HFFc6 (cell line): ENCODE results near the gene COL6A6. TPM values are rescaled to one million over a fixed set of nuclear protein-coding genes. Genes with fewer than 3 reads are reported as not detected.
"Not testable (repeated sequence)": the region's sequence is repeated elsewhere in the genome, so short reads cannot be mapped to it uniquely, and the experiment has no call there.

Experiments
- DNase-seq: peaks from one replicate; pipeline ENCODE4 v3.0.0-alpha.2; 2018
- H3K27ac Mint-ChIP-seq: 2 replicates; pipeline ENCODE4 v1.8.0; 2020; ENCODE audit warnings: mild to moderate bottlenecking, mixed read lengths
- H3K27me3 Mint-ChIP-seq: 2 replicates; pipeline ENCODE4 v1.8.0; 2021; ENCODE audit warnings: mild to moderate bottlenecking, moderate library complexity, mixed read lengths; ENCODE audit not compliant: insufficient read depth
- H3K36me3 Mint-ChIP-seq: 2 replicates; pipeline ENCODE4 v1.8.0; 2021; ENCODE audit warnings: low read depth, mixed read lengths
- H3K4me1 Mint-ChIP-seq: 2 replicates; pipeline ENCODE4 v1.8.0; 2020; ENCODE audit warnings: low read depth, mixed read lengths
- H3K4me3 Mint-ChIP-seq: 2 replicates; pipeline ENCODE4 v1.8.0; 2020; ENCODE audit warnings: mild to moderate bottlenecking, moderate library complexity, mixed read lengths
- H3K9me3 Mint-ChIP-seq: 2 replicates; pipeline ENCODE4 v1.8.0; 2020; ENCODE audit warnings: mild to moderate bottlenecking, mixed read lengths
- total RNA-seq, 6 experiments: library from RNA; stranded (reverse); fragmentation: NEBNext Ultra II Directional; extraction: Animal tissue kit (Norgen Biotek cat#: 25700); gene quantifications; 2 replicates in 1 of 6; 3 replicates in 5 of 6; pipeline ENCODE4 v1.2.3, GENCODE V29; 2021
- TF ChIP-seq, protein P1 (sequence below): fragments of 200-600 bp; sonication (generic); IDR thresholded peaks from 2 replicates; pipeline ENCODE4 v1.5.0; 2021; ENCODE audit warnings: antibody characterized with exemption, mild to moderate bottlenecking

COL6A6 gene
- total RNA-seq, 6 experiments from 2014 or later, result 0.02 to 0.16 TPM; not detected in 4

DNA sequence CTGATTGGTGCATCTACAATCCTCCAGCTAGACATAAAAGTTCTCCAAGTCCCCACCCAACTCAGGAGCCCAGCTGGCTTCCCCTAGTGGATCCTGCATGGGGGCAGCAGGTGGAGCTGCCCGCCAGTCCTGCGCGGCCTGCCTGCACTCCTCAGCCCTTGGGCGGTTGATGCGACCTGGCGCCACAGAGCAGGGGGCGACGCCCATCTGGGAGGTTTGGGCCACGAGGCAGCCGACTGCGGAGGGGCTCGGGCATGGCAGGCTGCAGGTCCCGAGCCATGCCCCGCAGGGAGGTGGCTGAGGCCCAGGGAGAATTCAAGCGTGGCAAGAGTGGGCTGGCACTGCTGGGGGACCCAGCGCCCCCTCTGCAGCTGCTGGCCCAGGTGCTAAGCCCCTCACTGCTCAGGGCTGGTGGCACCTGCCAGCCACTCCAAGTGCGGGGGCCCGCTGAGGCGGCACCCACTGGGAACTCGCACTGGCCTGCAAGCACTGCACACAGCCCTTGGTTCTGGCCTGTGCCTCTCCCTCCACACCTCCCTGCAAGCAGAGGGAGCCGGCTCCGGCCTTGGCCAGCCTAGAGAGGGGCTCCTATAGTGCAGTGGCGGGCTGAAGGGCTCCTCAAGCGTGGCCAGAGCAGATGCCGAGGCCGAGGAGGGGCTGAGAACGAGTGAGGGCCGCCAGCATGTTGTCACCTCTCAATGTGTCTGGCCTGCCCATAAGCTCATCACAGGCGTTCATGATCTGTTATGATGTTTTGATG lies 30.1 kb downstream of the COL6A6 start:
- no peak for DNase-seq
- Mint-ChIP-seq H3K36me3 (no peaks in the 10 kb centered on the region), H3K9me3 (peaks cover 44% of the 10 kb centered on the region), H3K4me1 (no peaks in the 10 kb centered on the region), H3K27ac (no peak overlapping the region), H3K4me3 (no peak overlapping the region), H3K27me3 (no peaks in the 10 kb centered on the region)
- TF ChIP-seq, protein P1, sequence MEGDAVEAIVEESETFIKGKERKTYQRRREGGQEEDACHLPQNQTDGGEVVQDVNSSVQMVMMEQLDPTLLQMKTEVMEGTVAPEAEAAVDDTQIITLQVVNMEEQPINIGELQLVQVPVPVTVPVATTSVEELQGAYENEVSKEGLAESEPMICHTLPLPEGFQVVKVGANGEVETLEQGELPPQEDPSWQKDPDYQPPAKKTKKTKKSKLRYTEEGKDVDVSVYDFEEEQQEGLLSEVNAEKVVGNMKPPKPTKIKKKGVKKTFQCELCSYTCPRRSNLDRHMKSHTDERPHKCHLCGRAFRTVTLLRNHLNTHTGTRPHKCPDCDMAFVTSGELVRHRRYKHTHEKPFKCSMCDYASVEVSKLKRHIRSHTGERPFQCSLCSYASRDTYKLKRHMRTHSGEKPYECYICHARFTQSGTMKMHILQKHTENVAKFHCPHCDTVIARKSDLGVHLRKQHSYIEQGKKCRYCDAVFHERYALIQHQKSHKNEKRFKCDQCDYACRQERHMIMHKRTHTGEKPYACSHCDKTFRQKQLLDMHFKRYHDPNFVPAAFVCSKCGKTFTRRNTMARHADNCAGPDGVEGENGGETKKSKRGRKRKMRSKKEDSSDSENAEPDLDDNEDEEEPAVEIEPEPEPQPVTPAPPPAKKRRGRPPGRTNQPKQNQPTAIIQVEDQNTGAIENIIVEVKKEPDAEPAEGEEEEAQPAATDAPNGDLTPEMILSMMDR, result no peak

DNA sequence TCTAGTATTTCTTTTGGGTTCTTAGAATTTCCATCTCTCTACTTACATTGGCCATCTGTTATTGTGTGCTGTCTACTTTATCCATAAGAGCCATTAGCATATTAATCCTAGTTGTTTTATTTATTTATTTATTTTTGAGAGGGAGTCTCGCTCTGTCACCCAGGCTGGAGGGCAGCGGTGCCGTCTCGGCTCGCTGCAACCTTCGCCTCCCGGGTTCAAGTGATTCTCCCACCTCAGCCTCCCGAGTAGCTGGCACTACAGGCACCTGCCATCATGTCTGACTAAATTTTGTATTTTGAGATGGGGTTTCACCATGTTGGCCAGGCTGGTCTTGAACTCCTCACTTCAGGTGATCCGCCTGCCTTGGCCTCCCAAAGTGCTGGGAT lies 30.7 kb downstream of the COL6A6 start:
- H3K9me3 Mint-ChIP-seq, result peaks cover 44% of the 10 kb centered on the region
- not testable (repeated sequence) for H3K4me1 Mint-ChIP-seq, DNase-seq, H3K4me3 Mint-ChIP-seq, H3K27ac Mint-ChIP-seq, H3K27me3 Mint-ChIP-seq, H3K36me3 Mint-ChIP-seq

DNA sequence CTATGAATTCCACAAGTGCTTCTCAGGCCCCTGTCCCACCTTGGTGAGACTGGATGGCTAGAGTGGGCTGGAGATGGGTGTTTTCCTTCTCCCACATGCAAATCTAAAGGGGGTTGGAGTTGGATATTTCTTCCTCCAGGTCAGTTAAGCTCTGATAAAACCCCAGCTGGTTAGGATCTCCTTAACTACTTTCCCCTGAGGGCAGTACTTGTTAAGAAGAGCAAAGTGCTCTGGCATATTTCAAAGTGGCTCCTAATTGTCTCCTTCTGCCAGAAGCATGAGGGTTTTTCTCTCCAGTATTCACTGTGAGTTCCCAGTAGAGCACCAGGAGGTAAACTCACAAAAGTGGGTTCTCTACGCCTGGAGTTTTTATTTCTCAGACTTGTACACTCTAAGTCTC lies 31.4 kb downstream of the COL6A6 start:
- no peak overlapping the region for H3K4me3 Mint-ChIP-seq
- DNase-seq, result no peak
- TF ChIP-seq, protein P1, result no peak

DNA sequence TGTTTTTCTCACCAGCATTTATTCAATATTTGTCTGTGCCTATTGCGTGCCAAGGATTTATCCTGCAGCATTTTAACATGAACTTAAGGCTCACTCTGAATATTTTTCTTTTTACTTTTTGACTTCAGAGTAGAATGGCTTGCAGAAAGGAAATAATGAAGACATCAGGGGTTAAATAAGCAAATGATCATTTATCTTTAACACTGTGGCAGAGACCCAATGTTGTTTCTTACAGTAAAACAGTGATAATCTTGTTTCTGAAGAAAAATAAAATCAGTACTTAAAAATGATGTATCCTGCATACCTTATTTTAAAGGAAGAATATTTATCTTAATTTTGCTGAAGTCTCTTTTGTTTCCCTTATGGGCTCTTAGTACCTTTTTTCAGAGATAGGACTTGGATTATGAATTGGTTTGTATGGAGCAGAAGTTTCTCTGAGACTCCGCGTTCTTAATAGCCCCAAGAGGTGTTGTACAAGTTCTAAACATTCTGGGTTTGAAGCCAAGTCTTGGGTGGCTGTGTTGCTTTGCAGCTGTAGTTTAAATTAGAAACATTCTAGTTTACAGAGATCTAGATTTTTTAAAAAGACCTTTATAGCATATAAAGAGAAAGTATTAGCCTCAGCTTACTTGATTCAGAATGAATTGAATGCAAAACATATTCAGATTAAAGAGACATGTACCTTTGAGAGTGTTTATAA lies 40.5 kb downstream of the COL6A6 start:
- H3K9me3 Mint-ChIP-seq, result peaks cover 5% of the 10 kb centered on the region
- peaks cover 3% of the 10 kb centered on the region; the same call in 1 of the 2 replicates for H3K27me3 Mint-ChIP-seq
- H3K36me3 Mint-ChIP-seq, result peaks cover 6% of the 10 kb centered on the region; the same call in 1 of the 2 replicates
- no peak for DNase-seq
- no peaks in the 10 kb centered on the region for H3K4me1 Mint-ChIP-seq
- H3K27ac Mint-ChIP-seq, result no peak overlapping the region
- TF ChIP-seq, protein P1, result no peak
- no peak overlapping the region for H3K4me3 Mint-ChIP-seq

More for the DNA sequence above, 31.4 kb downstream of the COL6A6 start:
- no peaks in the 10 kb centered on the region for H3K4me1 Mint-ChIP-seq
- H3K36me3 Mint-ChIP-seq, result 0 out of 2 replicates have a peak, but pooled peaks cover under 1% of the 10 kb centered on the region
- no peaks in the 10 kb centered on the region for H3K27me3 Mint-ChIP-seq
- no peak overlapping the region for H3K27ac Mint-ChIP-seq
- H3K9me3 Mint-ChIP-seq, result peaks cover 41% of the 10 kb centered on the region

DNA sequence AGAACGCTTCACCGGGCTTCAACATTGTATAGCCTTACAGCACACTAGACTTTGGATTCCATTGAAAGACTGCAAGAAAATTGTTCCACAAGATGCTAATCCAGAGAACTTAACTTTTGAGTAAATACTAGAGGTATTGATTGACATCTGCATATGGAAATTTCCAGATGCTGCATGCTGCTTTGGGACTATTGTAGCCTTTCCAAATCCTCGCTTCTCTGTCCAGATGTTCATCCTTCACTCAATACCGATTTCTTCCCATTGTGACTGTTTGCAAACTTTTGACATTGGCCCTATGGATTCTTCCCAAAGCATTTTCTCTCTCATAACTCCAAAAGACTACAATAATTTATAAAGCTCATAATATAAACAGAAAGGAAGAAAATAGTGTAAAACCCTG lies 41.4 kb downstream of the COL6A6 start:
- TF ChIP-seq, protein P1, result no peak
- peaks cover 3% of the 10 kb centered on the region; the same call in 1 of the 2 replicates for H3K27me3 Mint-ChIP-seq
- H3K27ac Mint-ChIP-seq, result no peak overlapping the region
- no peak for DNase-seq
- H3K9me3 Mint-ChIP-seq, result peaks cover 5% of the 10 kb centered on the region
- no peak overlapping the region for H3K4me3 Mint-ChIP-seq
- no peaks in the 10 kb centered on the region for H3K4me1 Mint-ChIP-seq
- peaks cover 6% of the 10 kb centered on the region; the same call in 1 of the 2 replicates for H3K36me3 Mint-ChIP-seq

DNA sequence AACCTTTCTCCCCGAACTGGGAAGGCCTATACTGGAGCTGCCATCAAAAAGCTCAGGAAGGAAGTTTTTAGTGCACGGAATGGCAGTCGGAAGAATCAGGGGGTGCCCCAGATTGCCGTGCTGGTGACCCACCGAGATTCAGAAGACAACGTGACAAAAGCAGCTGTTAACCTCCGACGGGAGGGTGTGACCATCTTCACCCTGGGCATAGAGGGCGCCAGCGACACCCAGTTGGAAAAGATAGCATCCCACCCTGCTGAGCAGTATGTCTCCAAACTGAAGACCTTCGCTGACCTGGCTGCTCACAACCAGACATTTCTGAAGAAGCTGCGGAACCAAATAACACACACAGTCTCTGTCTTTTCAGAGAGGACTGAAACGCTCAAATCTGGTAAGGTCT lies 48.2 kb downstream of the COL6A6 start:
- Mint-ChIP-seq H3K4me1 (no peaks in the 10 kb centered on the region), H3K27me3 (no peaks in the 10 kb centered on the region; the same call in 1 of the 2 replicates), H3K27ac (no peak overlapping the region), H3K36me3 (no peaks in the 10 kb centered on the region; the same call in 1 of the 2 replicates), H3K9me3 (no peaks in the 10 kb centered on the region), H3K4me3 (no peak overlapping the region)
- TF ChIP-seq, protein P1, result no peak
- no peak for DNase-seq
